Measurements from ENCODE around the gene CRPPA. TPM values are rescaled to one million over a fixed set of nuclear protein-coding genes. Genes with fewer than 3 reads are reported as not detected.
"Not testable (repeated sequence)": the region's sequence is repeated elsewhere in the genome, so short reads cannot be mapped to it uniquely, and the experiment has no call there.

The CRPPA gene
- total RNA-seq, 3 donors from 2014 or later (not counting 1 experiment from before 2014, with no cell fraction given), result 2.1 to 4.7 (median 2.5) TPM

GRCh38 chr7:16463520-16463919, 42.2 kb upstream of the CRPPA start:
- TF ChIP-seq, protein P1, sequence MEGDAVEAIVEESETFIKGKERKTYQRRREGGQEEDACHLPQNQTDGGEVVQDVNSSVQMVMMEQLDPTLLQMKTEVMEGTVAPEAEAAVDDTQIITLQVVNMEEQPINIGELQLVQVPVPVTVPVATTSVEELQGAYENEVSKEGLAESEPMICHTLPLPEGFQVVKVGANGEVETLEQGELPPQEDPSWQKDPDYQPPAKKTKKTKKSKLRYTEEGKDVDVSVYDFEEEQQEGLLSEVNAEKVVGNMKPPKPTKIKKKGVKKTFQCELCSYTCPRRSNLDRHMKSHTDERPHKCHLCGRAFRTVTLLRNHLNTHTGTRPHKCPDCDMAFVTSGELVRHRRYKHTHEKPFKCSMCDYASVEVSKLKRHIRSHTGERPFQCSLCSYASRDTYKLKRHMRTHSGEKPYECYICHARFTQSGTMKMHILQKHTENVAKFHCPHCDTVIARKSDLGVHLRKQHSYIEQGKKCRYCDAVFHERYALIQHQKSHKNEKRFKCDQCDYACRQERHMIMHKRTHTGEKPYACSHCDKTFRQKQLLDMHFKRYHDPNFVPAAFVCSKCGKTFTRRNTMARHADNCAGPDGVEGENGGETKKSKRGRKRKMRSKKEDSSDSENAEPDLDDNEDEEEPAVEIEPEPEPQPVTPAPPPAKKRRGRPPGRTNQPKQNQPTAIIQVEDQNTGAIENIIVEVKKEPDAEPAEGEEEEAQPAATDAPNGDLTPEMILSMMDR (IDR thresholded peaks at IDR 0.05), result no peak
- H3K9me3 ChIP-seq (ENCODE audit: control insufficient read depth, insufficient read depth, low read length), result no peaks in the 10 kb centered on the region
- intact Hi-C loops (cut with micrococcal nuclease), result no loop called here
- H3K4me1 ChIP-seq (ENCODE audit: control insufficient read depth, insufficient read depth, low read length), result no peaks in the 10 kb centered on the region
- DNase-seq (no peak), ATAC-seq (no peak)
- H3K27me3 ChIP-seq (ENCODE audit: control insufficient read depth, insufficient read depth, low read length), result peaks cover 5% of the 10 kb centered on the region
- Mint-ChIP-seq H3K9me3 (no peaks in the 10 kb centered on the region), H3K4me1 (peaks cover 0 to 6% of the 10 kb centered on the region in 2 donors), H3K36me3 (no peaks in the 10 kb centered on the region), H3K27ac (no peak overlapping the region), H3K4me3 (no peak overlapping the region), H3K27me3 (ENCODE audit: low read depth in 2 of 2) (peaks cover 0 to 22% of the 10 kb centered on the region in 2 donors)
- no peak overlapping the region for H3K4me3 ChIP-seq (ENCODE audit: low read length)
- H3K27ac ChIP-seq (ENCODE audit: low read length), result no peak overlapping the region
- H3K36me3 ChIP-seq (ENCODE audit: control insufficient read depth, insufficient read depth, low read length), result no peaks in the 10 kb centered on the region
- 38% methylated on average over 2 of the region's 2 CpGs for WGBS (ENCODE audit: insufficient coverage)

DNA sequence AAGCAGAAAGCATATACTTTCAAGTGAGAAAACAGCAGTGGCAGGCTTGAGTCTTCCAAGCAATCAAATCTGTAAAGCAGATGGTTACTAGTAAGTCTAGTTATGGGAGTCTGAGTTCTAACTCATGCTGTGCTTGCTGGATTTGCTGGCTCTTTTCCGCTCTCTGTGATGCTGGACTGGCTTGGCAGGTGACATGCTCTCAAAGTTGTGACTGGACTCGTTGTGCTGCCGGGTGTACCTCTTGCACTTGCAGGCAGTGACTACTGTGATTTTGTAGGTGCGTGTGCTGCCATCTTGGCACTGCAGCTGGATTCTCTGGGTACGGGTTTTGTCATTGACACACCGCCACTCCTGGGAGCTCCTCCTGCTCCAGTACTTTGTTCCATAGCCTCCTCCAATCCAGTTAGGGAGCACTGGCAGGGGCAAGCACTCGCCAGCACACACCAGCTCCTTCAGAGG, 41.1 kb upstream of the CRPPA start:
- H3K27ac Mint-ChIP-seq, result no peak overlapping the region
- no peaks in the 10 kb centered on the region for H3K36me3 Mint-ChIP-seq
- no peak overlapping the region for H3K27ac ChIP-seq (ENCODE audit: low read length)
- H3K4me3 Mint-ChIP-seq, result no peak overlapping the region
- WGBS (ENCODE audit: insufficient coverage), result 94% methylated on average over 7 of the region's 7 CpGs
- no peaks in the 10 kb centered on the region for H3K36me3 ChIP-seq (ENCODE audit: control insufficient read depth, insufficient read depth, low read length)
- TF ChIP-seq, protein P1 (IDR thresholded peaks at IDR 0.05), result no peak
- peaks cover 0 to 6% of the 10 kb centered on the region in 2 donors for H3K4me1 Mint-ChIP-seq
- H3K4me1 ChIP-seq (ENCODE audit: control insufficient read depth, insufficient read depth, low read length), result no peaks in the 10 kb centered on the region
- no peak overlapping the region for H3K4me3 ChIP-seq (ENCODE audit: low read length)
- DNase-seq (no peak), ATAC-seq (no peak)
- no peaks in the 10 kb centered on the region for H3K9me3 ChIP-seq (ENCODE audit: control insufficient read depth, insufficient read depth, low read length)
- peaks cover 5% of the 10 kb centered on the region for H3K27me3 ChIP-seq (ENCODE audit: control insufficient read depth, insufficient read depth, low read length)
- H3K9me3 Mint-ChIP-seq, result no peaks in the 10 kb centered on the region
- H3K27me3 Mint-ChIP-seq (ENCODE audit: low read depth in 2 of 2), result peaks cover 0 to 22% of the 10 kb centered on the region in 2 donors
- intact Hi-C loops (cut with micrococcal nuclease), result no loop called here

GRCh38 chr7:16460789-16461493, 39.6 kb upstream of the CRPPA start:
- no peak overlapping the region for H3K4me3 ChIP-seq (ENCODE audit: low read length)
- H3K27me3 ChIP-seq (ENCODE audit: control insufficient read depth, insufficient read depth, low read length), result peaks cover 5% of the 10 kb centered on the region
- TF ChIP-seq, protein P1 (IDR thresholded peaks at IDR 0.05), result no peak
- intact Hi-C loops (cut with micrococcal nuclease), result no loop called here
- 100% methylated on average over 1 of the region's 2 CpGs for WGBS (ENCODE audit: insufficient coverage)
- Mint-ChIP-seq H3K4me3 (no peak overlapping the region), H3K4me1 (peaks cover under 1 to 8% of the 10 kb centered on the region in 2 donors), H3K9me3 (peaks cover 0 to 2% of the 10 kb centered on the region in 2 donors), H3K27me3 (ENCODE audit: low read depth in 2 of 2) (peaks cover 0 to 22% of the 10 kb centered on the region in 2 donors), H3K27ac (no peak overlapping the region), H3K36me3 (no peaks in the 10 kb centered on the region)
- H3K27ac ChIP-seq (ENCODE audit: low read length), result no peak overlapping the region
- no peaks in the 10 kb centered on the region for H3K4me1 ChIP-seq (ENCODE audit: control insufficient read depth, insufficient read depth, low read length)
- H3K36me3 ChIP-seq (ENCODE audit: control insufficient read depth, insufficient read depth, low read length), result no peaks in the 10 kb centered on the region
- no peaks in the 10 kb centered on the region for H3K9me3 ChIP-seq (ENCODE audit: control insufficient read depth, insufficient read depth, low read length)
- ATAC-seq, result no peak
- no peak for DNase-seq

DNA sequence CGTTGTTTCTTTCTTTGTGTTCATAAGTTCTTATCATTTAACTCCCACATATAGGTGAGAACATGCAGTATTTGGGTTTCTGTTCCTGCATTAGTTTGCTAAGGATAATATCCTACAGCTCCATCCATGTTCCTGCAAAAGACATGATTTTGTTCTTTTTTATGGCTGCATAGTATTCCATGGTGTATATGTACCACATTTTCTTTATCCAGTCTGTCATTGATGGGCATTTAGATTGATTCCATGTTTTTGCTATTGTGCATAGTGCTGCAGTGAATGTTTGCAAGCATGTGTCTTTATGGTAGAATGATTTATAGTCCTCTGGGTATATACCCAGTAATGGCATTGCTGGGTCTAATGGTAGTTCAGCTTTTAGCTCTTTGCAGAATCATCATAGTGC, 35.0 kb upstream of the CRPPA start:
- H3K27ac Mint-ChIP-seq; H3K4me3 Mint-ChIP-seq; H3K27me3 ChIP-seq (ENCODE audit: control insufficient read depth, insufficient read depth, low read length); H3K4me1 ChIP-seq (ENCODE audit: control insufficient read depth, insufficient read depth, low read length); intact Hi-C loops (cut with micrococcal nuclease); ATAC-seq; H3K36me3 ChIP-seq (ENCODE audit: control insufficient read depth, insufficient read depth, low read length); H3K27me3 Mint-ChIP-seq (ENCODE audit: low read depth in 2 of 2); H3K4me1 Mint-ChIP-seq; DNase-seq; H3K9me3 ChIP-seq (ENCODE audit: control insufficient read depth, insufficient read depth, low read length); H3K9me3 Mint-ChIP-seq; H3K4me3 ChIP-seq (ENCODE audit: low read length); H3K27ac ChIP-seq (ENCODE audit: low read length); H3K36me3 Mint-ChIP-seq: not testable (repeated sequence)
- WGBS (ENCODE audit: insufficient coverage), result no CpG with 5 or more reads among the region's 1 CpG

Data from natural killer cell (primary cell).